ENCODE measurements around the gene ALCAM.

Gene ALCAM

DNA sequence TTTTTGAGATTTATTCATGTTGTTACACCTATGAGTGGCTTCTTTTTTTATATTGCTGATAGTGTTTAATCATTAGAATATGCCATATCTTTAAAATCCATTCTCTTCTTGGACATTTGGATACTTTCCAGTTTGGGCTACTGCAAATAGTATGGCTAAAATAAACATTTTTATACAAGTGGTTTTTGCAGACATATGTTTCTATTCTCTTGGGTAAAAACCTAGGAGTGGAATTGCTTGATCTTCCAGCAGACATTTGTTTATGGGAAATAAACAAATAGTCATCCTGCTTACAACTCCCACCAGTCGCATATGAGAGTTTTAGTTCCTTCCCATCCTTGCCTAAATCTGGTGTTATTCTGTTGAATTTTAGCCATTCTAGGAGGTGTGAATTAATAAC, 193.1 kb downstream of the ALCAM start:
- in situ Hi-C loops (cut with HindIII; ENCODE audit: low pct_ligation_motif_present, low sequenced_read_pairs): no loop called here
- DNase-seq: no peak

DNA sequence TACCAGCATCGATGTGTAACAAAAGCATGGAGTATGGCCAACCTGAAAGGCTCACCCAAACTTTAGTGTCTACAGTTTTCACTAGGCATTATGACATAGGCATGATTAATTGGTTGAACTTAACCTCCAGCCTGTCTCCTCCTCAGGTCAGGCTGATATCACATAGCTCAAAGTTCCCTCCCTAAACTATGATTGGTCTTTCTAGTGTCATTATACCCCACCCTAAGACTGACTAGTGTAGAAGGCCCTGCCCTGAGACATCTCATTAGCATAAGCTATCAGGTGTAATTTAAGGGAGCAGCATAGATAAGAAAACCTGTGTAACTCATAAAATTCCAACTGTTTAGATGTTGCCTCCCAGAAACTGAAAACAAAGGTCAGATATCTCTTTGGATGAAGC, 195.2 kb downstream of the ALCAM start:
- Histone ChIP-seq H3K27me3 (replicated peaks) (no peaks in the 10 kb centered on the region), H3K36me3 (replicated peaks) (no peaks in the 10 kb centered on the region), H3K4me3 (ENCODE audit: low read depth, low read length) (no peak overlapping the region), H3K27ac (no peak overlapping the region)
- no peak for DNase-seq
- TF ChIP-seq, protein P1, sequence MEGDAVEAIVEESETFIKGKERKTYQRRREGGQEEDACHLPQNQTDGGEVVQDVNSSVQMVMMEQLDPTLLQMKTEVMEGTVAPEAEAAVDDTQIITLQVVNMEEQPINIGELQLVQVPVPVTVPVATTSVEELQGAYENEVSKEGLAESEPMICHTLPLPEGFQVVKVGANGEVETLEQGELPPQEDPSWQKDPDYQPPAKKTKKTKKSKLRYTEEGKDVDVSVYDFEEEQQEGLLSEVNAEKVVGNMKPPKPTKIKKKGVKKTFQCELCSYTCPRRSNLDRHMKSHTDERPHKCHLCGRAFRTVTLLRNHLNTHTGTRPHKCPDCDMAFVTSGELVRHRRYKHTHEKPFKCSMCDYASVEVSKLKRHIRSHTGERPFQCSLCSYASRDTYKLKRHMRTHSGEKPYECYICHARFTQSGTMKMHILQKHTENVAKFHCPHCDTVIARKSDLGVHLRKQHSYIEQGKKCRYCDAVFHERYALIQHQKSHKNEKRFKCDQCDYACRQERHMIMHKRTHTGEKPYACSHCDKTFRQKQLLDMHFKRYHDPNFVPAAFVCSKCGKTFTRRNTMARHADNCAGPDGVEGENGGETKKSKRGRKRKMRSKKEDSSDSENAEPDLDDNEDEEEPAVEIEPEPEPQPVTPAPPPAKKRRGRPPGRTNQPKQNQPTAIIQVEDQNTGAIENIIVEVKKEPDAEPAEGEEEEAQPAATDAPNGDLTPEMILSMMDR (IDR thresholded peaks at IDR 0.05; ENCODE audit: low read depth, low read length, missing control alignments): no peak
- in situ Hi-C loops (cut with HindIII; ENCODE audit: low pct_ligation_motif_present, low sequenced_read_pairs): no loop called here

More for the DNA sequence above, 193.1 kb downstream of the ALCAM start:
- no peaks in the 10 kb centered on the region for H3K36me3 ChIP-seq (replicated peaks)
- TF ChIP-seq, protein P1 (IDR thresholded peaks at IDR 0.05; ENCODE audit: low read depth, low read length, missing control alignments): no peak
- no peaks in the 10 kb centered on the region for H3K27me3 ChIP-seq (replicated peaks)
- no peak overlapping the region for H3K27ac ChIP-seq
- H3K4me3 ChIP-seq (ENCODE audit: low read depth, low read length): no peak overlapping the region

DNA sequence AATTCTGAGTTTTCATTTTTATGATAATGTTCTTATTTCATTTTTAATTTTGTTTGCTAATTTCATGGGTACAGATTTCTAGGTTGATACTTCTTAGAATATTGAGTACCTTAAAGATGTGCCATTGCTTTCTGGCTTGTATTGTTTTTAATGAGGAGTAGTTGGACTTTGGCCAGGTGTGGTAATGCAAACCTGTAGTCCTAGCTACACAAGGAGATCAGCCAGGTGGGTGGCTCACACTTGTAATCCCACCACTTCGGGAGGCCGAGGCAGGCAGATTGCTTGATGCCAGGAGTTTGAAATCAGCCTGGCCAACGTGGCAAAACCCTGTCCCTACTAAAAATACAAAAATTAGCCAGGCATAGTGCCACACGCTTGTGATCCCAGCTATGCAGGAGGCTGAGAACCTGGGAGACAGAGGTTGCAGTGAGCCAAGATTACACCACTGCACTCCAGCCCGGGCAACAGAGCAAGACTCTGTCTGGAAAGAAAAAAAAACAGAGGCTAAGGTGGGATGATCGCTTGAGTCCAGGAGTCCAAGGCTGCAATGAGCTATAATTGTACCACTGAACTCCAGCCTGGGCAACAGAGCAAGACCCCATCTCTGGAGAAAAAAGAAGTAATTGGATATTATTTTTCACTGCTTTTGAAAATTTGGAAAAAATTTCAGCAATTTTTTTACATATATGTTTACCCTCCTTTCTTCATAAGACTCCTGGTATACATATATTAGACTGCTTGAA, 198.0 kb downstream of the ALCAM start:
- no peak overlapping the region for H3K4me3 ChIP-seq (ENCODE audit: low read depth, low read length)
- H3K36me3 ChIP-seq (replicated peaks): no peaks in the 10 kb centered on the region
- in situ Hi-C loops (cut with HindIII; ENCODE audit: low pct_ligation_motif_present, low sequenced_read_pairs): no loop called here
- H3K27ac ChIP-seq: no peak overlapping the region
- TF ChIP-seq, protein P1 (IDR thresholded peaks at IDR 0.05; ENCODE audit: low read depth, low read length, missing control alignments): no peak
- no peaks in the 10 kb centered on the region for H3K27me3 ChIP-seq (replicated peaks)
- DNase-seq: no peak

DNA sequence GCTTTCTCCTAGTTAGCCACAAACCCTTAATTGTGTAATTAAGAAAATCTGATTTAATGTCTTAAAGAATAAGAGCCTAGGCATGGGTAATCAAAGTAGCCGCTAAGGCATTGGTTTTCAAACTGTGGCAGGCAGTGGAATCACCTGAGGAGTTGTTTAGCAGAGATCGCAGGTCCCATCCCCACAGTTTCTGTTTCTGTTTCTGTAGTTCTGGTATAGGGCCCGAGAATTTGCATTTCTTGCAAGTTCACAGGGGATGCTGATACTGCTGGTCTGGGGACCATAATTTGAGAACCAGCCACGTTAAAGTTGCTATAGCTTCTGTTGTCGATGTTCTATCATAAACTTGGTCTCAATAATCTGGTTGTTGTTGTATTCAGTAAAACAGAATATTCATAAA, 204.3 kb downstream of the ALCAM start:
- in situ Hi-C loops (cut with HindIII; ENCODE audit: low pct_ligation_motif_present, low sequenced_read_pairs): no loop called here
- H3K27me3 ChIP-seq (replicated peaks): no peaks in the 10 kb centered on the region
- no peak overlapping the region for H3K27ac ChIP-seq
- no peak for DNase-seq
- no peaks in the 10 kb centered on the region for H3K36me3 ChIP-seq (replicated peaks)
- TF ChIP-seq, protein P1 (IDR thresholded peaks at IDR 0.05; ENCODE audit: low read depth, low read length, missing control alignments): no peak
- no peak overlapping the region for H3K4me3 ChIP-seq (ENCODE audit: low read depth, low read length)

DNA sequence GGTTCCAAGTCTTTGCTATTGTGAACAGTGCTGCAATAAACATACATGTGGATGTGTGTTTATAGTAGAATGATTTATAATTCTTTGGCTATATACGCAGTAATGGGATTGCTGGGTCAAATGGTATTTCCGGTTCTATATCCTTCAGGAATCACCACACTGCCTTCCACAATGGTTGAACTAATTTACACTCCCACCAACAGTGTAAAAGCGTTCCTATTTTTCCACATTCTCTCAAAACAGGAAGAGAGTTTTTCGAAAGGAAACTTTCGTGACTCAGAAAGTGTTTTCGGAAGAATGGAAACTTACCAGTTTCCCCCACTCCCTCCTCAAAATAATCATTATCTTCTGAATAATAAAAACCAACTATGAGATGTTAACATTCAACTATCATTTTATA, 205.8 kb downstream of the ALCAM start:
- TF ChIP-seq, protein P1 (IDR thresholded peaks at IDR 0.05; ENCODE audit: low read depth, low read length, missing control alignments): no peak

DNA sequence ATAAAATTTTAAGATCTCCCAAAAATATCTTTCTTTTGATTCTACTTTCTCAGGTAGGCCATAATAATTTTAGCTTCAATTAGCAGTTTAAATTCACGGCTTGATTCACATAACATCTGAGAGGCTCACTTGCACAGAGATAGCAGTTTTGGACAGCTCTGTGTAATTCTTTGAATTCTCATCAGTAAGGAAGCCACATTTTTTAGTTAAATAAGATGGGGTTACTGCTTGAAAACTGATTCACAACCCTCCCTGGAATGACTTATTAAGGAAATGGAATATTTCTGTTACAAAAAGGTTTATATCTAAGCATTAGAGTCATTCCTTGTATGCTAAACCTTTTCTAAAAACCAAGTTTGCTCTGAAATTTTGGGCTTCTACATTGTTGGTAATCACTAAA, 212.7 kb downstream of the ALCAM start:
- H3K27me3 ChIP-seq (replicated peaks): no peaks in the 10 kb centered on the region
- TF ChIP-seq, protein P1 (IDR thresholded peaks at IDR 0.05; ENCODE audit: low read depth, low read length, missing control alignments): no peak
- in situ Hi-C loops (cut with HindIII; ENCODE audit: low pct_ligation_motif_present, low sequenced_read_pairs): no loop called here
- no peak overlapping the region for H3K4me3 ChIP-seq (ENCODE audit: low read depth, low read length)
- no peaks in the 10 kb centered on the region for H3K36me3 ChIP-seq (replicated peaks)
- DNase-seq: no peak
- no peak overlapping the region for H3K27ac ChIP-seq

More for the DNA sequence above, 205.8 kb downstream of the ALCAM start:
- Histone ChIP-seq H3K4me3 (ENCODE audit: low read depth, low read length) (no peak overlapping the region), H3K27ac (no peak overlapping the region), H3K36me3 (replicated peaks) (no peaks in the 10 kb centered on the region), H3K27me3 (replicated peaks) (no peaks in the 10 kb centered on the region)
- in situ Hi-C loops (cut with HindIII; ENCODE audit: low pct_ligation_motif_present, low sequenced_read_pairs): no loop called here
- DNase-seq: no peak
